Body of pancreas (tissue), 4 donors: ENCODE data around the gene ROMO1. TPM values are rescaled to one million over a fixed set of nuclear protein-coding genes. Genes with fewer than 3 reads are reported as not detected.
"Not testable (repeated sequence)": the region's sequence is repeated elsewhere in the genome, so short reads cannot be mapped to it uniquely, and the experiment has no call there.

Experiments used
- ATAC-seq: fragments of 150-250 bp; one replicate; pipeline ENCODE4 v1.9.1; 2016
- DNase-seq, 4 donors: peaks; one replicate each; pipeline ENCODE4 v3.0.0-alpha.2; 2019
- H3K27ac ChIP-seq, 4 donors: fragments of 200-600 bp; sonication (generic); 1 replicate in 3 of 4; 2 replicates in 1 of 4; pipeline versions ENCODE4 v1.5.1 to v1.6.1; 2016 to 2019; ENCODE audit warnings: mild to moderate bottlenecking in 1 of 4, mixed read lengths in 1 of 4, moderate library complexity in 1 of 4
- H3K27me3 ChIP-seq, 2 donors: fragments of 200-600 bp; sonication (generic); one replicate each; pipeline ENCODE4 v1.6.0; 2016; ENCODE audit warnings: mild to moderate bottlenecking in 1 of 2
- H3K36me3 ChIP-seq, 2 donors: fragments of 200-600 bp; sonication (generic); replicated peaks in 1 of 2; 2 replicates each; pipeline ENCODE4 v1.5.1; 2016; ENCODE audit warnings: low read depth in 2 of 2; ENCODE audit not compliant: insufficient read depth in 1 of 2
- H3K4me1 ChIP-seq: fragments of 200-600 bp; sonication (generic); one replicate; pipeline ENCODE4 v1.6.0; 2016
- H3K4me3 ChIP-seq, 2 donors: fragments of 200-600 bp; sonication (generic); 1 replicate in 1 of 2; 2 replicates in 1 of 2; pipeline ENCODE4 v1.5.1; 2016 to 2019
- H3K9me3 ChIP-seq, 3 donors: fragments of 200-600 bp; sonication (generic); 1 replicate in 2 of 3; 2 replicates in 1 of 3; pipeline ENCODE4 v1.5.1; 2016
- POLR2A ChIP-seq, 3 donors: fragments of 450-650 bp; IDR thresholded peaks; one replicate each; pipeline ENCODE4 v1.6.1; 2016; ENCODE audit warnings: antibody characterized with exemption in 3 of 3, mild to moderate bottlenecking in 2 of 3
- WGBS, 2 donors: methylation state at CpG; one replicate each; pipeline ENCODE4 v1.1.5; 2017; 5-methylcytosine and 5-hydroxymethylcytosine counted together
- intact Hi-C: fragments of 100-400 bp; cut with DNase I; formaldehyde crosslinking; loops from one replicate; pipeline ENCODE4 v1.15.1; 2023
- total RNA-seq, 2 donors: library from RNA; depleted of rRNA; stranded (reverse); fragments of >200 nt; gene quantifications; one replicate each; pipeline ENCODE4 v1.1.0, GENCODE V29; 2016
- TF ChIP-seq, protein P1 (sequence below), 7 experiments: fragments of 450-650 bp in 4 of 7; fragments of 200-600 bp in 3 of 7; sonication (generic) in 3 of 7; IDR thresholded peaks; one replicate each; pipeline ENCODE4 v1.5.1; 2016 to 2019; ENCODE audit warnings: antibody characterized with exemption in 7 of 7

ROMO1 gene
- total RNA-seq, 2 donors from 2014 or later = 55.0 to 192 TPM

- WGBS, 2 donors = 87 to 93% methylated on average over 3 to 4 of the region's 4 CpGs
- Histone ChIP-seq H3K4me1 (no peaks in the 10 kb centered on the region), H3K4me3 (no peak overlapping the region), H3K27ac (no peak overlapping the region), H3K9me3 (no peaks in the 10 kb centered on the region), H3K27me3 (no peaks in the 10 kb centered on the region), H3K36me3 (peaks cover 6 to 13% of the 10 kb centered on the region in 2 donors)
- DNase-seq (no peak), ATAC-seq (no peak)
- no peak for TF ChIP-seq POLR2A (IDR thresholded peaks at IDR 0.05)
- TF ChIP-seq, protein P1, sequence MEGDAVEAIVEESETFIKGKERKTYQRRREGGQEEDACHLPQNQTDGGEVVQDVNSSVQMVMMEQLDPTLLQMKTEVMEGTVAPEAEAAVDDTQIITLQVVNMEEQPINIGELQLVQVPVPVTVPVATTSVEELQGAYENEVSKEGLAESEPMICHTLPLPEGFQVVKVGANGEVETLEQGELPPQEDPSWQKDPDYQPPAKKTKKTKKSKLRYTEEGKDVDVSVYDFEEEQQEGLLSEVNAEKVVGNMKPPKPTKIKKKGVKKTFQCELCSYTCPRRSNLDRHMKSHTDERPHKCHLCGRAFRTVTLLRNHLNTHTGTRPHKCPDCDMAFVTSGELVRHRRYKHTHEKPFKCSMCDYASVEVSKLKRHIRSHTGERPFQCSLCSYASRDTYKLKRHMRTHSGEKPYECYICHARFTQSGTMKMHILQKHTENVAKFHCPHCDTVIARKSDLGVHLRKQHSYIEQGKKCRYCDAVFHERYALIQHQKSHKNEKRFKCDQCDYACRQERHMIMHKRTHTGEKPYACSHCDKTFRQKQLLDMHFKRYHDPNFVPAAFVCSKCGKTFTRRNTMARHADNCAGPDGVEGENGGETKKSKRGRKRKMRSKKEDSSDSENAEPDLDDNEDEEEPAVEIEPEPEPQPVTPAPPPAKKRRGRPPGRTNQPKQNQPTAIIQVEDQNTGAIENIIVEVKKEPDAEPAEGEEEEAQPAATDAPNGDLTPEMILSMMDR (IDR thresholded peaks at IDR 0.05) = no peak
- intact Hi-C loops = no loop called here
These were observed 25.3 kb upstream of the ROMO1 start for GRCh38 chr20:35673884-35674283.

GRCh38 chr20:35674921-35675320 lies 24.3 kb upstream of the ROMO1 start:
- intact Hi-C loops = no loop called here
- Histone ChIP-seq H3K27me3 (no peaks in the 10 kb centered on the region), H3K9me3 (no peaks in the 10 kb centered on the region), H3K4me3 (no peak overlapping the region), H3K4me1 (no peaks in the 10 kb centered on the region), H3K36me3 (peaks cover 6 to 13% of the 10 kb centered on the region in 2 donors), H3K27ac (no peak overlapping the region)
- no peak for DNase-seq
- no peak for ATAC-seq
- WGBS, 2 donors = 92 to 93% methylated on average over 8 of the region's 8 CpGs
- TF ChIP-seq, protein P1 (IDR thresholded peaks at IDR 0.05) = no peak
- no peak for TF ChIP-seq POLR2A (IDR thresholded peaks at IDR 0.05)

- no peak for TF ChIP-seq POLR2A (IDR thresholded peaks at IDR 0.05)
- intact Hi-C loops = no loop called here
- no peak overlapping the region for H3K4me3 ChIP-seq
- DNase-seq (no peak), ATAC-seq (no peak)
- no peaks in the 10 kb centered on the region for H3K4me1 ChIP-seq
- H3K36me3 ChIP-seq = no peaks in the 10 kb centered on the region
- H3K27me3 ChIP-seq = no peaks in the 10 kb centered on the region
- no peak overlapping the region for H3K27ac ChIP-seq
- 73 to 87% methylated on average over 4 of the region's 4 CpGs for WGBS, 2 donors
- H3K9me3 ChIP-seq = no peaks in the 10 kb centered on the region
These were observed 18.6 kb upstream of the ROMO1 start for GRCh38 chr20:35680452-35681183.

DNA sequence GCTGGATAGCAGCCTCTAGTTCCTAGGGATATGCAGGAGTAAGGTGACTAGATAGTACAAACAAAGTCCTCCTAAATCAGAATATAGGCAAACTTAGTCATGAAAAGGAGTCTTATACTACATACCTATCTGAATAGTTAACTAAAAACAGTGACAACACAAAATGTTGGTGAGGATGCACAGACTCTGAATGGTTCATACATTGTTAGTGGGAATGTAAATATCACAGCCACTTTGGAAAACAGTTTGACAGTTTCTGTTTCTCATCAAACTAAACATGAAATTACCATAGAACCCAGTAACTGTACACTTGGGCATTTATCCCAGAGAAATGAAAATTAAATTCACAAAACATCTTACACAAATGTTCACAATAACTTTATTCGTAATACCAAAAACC lies 17.2 kb upstream of the ROMO1 start:
- Histone ChIP-seq H3K36me3 (peaks cover 0 to under 1% of the 10 kb centered on the region in 2 donors), H3K9me3 (no peaks in the 10 kb centered on the region), H3K27ac (no peak overlapping the region), H3K4me3 (no peak overlapping the region), H3K27me3 (no peaks in the 10 kb centered on the region), H3K4me1 (no peaks in the 10 kb centered on the region)
- ATAC-seq (no peak), DNase-seq (no peak)
- intact Hi-C loops = no loop called here
- WGBS, 2 donors = 0 to 97% methylated on average over 1 of the region's 1 CpG
- no peak for TF ChIP-seq POLR2A (IDR thresholded peaks at IDR 0.05)
- TF ChIP-seq, protein P1 (IDR thresholded peaks at IDR 0.05) = no peak

DNA sequence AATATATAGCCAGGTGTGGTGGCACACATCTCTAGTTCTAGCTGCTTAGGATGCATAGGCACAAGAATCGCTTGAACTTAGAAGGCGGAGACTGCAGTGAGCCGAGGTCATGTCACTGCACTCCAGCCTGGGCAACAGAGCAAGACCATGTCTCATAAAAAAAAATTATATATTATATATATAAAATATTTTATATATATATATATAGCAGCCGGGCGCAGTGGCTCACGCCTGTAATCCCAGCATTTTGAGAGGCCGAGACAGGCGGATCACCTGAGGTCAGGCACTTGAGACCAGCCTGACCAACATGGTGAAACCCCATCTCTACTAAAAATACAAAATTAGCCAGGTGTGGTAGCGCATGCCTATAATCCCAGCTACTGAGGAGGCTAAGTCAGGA lies 13.8 kb upstream of the ROMO1 start:
- H3K4me1 ChIP-seq, H3K4me3 ChIP-seq, H3K27me3 ChIP-seq, H3K27ac ChIP-seq, DNase-seq, ATAC-seq, intact Hi-C loops, H3K9me3 ChIP-seq: not testable (repeated sequence)
- peaks cover 0 to 13% of the 10 kb centered on the region in 2 donors for H3K36me3 ChIP-seq
- WGBS, 2 donors = 95 to 97% methylated on average over 9 of the region's 9 CpGs

GRCh38 chr20:35686872-35687271 lies 12.3 kb upstream of the ROMO1 start:
- DNase-seq, H3K27ac ChIP-seq, H3K4me3 ChIP-seq, intact Hi-C loops, H3K4me1 ChIP-seq, H3K9me3 ChIP-seq, H3K27me3 ChIP-seq, ATAC-seq: not testable (repeated sequence)
- TF ChIP-seq, protein P1 (IDR thresholded peaks at IDR 0.05) = peak in 1 of 7 experiments; percentile 8
- H3K36me3 ChIP-seq = peaks cover 0 to 13% of the 10 kb centered on the region in 2 donors
- WGBS, 2 donors = 91 to 92% methylated on average over 11 of the region's 11 CpGs
